Stimulated activated CD8-positive, alpha-beta memory T cell treated with anti-CD3 and anti-CD28 coated beads, Interleukin-7, amount 100 ng/mL, for 4 hours (primary cell): ENCODE measurements around the gene IFNAR2.
A peak's percentile ranks its signal among the peaks of the same experiment; 100 is the strongest.
"Not testable (repeated sequence)": the region's sequence is repeated elsewhere in the genome, so short reads cannot be mapped to it uniquely, and the experiment has no call there.

Source experiments
- DNase-seq, 2 donors: peaks; one replicate each; pipeline ENCODE4 v3.0.0-alpha.2; 2020; ENCODE audit warnings: low read depth in 2 of 2

IFNAR2 gene

GRCh38 chr21:33214056-33214455, 15.7 kb upstream of the IFNAR2 start:
- no peak for DNase-seq

DNA sequence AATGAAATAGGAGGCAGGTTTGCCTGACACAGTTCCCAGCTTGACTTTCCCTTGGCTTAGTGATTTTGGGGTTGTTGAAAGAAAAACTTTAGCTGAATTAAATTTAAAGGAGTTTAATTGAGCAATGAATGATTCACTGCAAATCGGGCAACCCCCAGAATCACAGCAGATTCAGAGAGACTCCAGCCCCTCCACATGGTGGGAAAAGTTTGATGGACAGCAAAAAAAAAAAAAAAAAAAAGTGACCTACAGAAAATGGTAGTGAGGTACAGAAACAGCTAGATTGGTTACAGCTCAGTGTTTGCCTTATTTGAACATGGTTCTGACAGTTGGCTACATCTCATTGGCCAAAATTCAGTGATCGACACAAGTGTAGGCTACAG, 12.6 kb upstream of the IFNAR2 start:
- no peak for DNase-seq

- DNase-seq, result no peak
Measured at GRCh38 chr21:33219300-33219699, 10.4 kb upstream of the IFNAR2 start.

DNA sequence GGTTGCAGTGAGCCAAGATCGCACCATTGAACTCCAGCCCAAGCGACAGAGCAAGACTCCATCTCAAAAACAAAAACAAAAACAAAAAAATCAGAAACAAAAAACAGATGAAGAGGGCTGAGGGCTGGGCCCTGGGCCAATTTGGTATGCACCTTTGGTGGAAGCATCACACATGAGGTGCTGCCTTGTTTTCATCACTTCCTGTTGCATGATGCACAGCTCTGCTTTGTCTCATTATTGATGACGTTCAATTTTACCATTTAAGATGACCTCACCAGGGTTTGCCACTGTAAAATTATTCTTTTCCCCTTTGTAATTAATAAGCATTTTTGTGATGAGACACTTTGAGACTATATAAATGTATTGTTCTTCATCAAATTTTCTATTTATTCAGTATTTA, 9.8 kb upstream of the IFNAR2 start:
- DNase-seq, result no peak

GRCh38 chr21:33225376-33225775, 4.4 kb upstream of the IFNAR2 start:
- not testable (repeated sequence) for DNase-seq

DNA sequence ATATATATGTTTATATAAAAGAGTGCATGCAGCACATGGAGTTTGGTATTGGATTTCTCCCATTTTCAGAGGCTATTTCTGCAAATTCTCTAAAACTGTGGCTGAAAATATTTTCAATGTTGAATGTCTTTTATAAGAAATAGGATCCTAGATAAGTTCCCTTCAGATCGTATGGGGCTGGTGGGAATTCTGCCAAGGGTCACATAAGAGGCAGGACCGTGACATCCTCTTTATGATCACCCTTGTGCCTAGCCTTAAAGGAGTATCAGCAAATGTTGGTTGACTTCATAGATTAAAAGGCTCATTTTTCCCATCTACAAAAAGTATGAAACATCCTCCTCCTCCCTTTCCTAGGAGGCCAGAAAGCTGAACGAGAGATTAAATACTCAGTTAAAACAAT, 1.3 kb upstream of the IFNAR2 start:
- no peak for DNase-seq

GRCh38 chr21:33229099-33229783, 497 bp upstream of the IFNAR2 start:
- no peak for DNase-seq

GRCh38 chr21:33230545-33231324, 997 bp downstream of the IFNAR2 start:
- DNase-seq, result peak in 1 of 2 donors; percentile 35

DNA sequence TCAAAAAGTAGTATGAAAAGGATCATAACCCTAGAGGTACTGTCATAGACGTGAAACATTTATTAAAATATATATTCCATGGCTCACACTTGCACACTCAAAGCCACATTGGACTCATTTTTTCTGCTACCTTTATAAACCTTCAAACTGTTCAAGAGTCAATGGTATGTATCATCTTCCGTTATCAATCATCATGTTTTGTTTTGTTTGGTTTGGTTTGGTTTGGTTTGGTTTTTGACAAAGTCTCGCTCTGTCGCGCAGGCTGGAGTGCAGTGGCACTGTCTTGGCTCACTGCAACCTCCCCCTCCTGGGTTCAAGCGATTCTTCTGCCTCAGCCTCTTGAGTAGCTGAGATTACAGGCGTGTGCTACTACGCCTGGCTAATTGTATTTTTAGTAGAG, 1.8 kb downstream of the IFNAR2 start:
- DNase-seq, result peak in 1 of 2 donors; percentile 30

DNA sequence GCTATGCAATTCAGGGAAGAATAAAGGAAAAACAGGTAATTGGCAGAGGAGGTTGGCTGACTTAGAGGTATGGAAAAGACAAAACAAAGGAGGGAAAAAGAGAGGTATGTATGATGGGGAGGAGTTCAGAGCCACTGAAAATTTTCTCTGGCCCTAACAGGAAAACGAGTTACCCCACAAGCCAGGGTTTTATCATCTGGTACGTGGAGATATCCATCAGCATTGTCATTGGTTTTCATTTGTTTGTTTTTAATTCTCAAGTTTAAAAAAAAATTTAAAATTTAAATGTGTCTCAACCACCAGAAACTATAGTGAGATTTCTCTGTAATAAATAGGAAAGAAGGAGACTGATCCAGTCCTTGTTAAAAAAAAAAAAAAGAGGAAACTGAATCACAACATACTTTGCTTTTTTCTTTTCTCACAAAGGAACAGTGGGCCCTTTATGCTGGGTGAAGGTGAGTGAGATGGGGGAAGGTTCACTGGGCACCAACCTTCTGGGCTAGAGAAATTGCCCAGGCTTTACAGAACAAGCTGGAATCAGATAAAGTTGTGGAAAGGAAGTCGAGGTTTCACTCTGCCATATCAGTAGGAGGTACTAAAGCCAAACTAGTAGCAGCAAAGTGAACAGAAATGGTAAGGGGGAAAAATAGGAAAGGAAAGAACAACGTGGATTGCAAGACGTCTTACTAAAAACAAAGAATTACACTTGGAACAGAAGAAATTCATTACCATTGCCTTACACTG, 2.7 kb downstream of the IFNAR2 start:
- DNase-seq, result no peak

DNA sequence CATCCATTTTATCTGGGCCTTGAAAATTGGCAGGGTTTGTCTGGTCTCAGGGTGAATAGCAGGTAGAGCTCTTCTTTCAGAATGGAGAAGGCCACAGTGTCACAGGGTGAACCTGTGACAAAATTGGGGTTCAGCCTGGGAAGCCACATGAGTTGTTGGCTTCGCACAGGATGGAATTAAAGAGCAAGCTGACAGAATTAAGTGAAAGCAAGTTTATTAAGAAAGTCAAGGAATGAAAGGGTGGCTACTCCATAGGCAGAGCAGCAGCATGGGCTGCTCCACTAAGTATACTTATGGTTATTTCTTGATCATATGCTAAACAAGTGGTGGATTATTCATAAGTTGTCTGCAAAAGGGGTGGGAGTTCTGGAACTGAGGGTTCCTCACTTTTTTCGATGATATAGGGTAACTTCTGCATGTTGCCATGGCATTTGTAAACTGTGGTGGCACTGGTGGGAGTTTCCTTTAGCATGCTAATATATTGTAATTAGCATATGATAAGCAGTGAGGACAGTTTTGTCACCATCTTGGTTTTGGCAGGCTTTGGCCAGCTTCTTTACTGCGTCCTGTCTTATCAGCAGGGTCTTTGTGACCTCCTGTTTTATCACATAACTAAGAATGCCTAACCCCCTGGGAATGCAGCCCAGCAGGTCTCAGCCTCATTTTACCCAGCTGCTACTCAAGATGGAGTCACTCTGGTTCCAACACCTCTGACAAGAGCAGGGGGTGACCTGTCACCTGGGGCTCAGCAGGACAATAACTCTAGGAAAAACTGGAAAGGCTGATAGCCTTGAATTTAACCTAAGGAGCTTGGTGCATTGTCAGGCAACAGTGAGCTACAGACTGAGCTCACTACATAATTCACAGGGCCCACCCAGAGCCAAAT, 5.1 kb downstream of the IFNAR2 start:
- no peak for DNase-seq

DNA sequence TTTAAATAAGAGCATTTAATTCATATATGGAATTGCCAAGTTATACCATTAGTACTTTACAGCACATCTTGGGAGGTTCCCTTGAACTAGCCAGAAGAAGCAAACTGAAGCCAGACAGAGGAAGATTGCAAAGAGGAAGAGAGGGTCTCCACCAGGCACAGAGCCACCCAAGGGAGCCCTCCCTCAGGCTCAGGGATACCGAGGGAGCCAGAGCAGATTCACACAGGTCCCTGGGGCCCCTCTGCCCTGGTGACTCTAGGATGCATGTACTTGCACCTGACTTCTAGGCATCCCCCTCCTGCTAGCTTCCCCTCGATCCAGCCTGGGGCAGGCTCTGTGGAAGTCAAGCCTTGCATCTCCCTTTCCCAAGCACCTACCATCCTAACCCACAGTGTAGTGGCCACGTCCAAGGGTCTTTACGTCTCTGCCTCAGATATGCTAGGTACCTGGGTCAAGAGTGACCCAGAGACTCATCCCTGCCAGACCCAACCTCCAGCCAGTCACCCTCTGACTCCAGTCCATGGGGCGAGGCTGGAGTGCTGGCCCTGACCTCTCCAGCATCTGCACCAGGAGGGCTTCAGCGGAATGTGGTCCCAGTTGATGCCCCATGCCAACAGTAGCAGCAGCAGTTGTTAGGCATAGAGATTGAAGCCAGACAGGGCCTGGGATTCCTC, 6.4 kb downstream of the IFNAR2 start:
- DNase-seq, result no peak

DNA sequence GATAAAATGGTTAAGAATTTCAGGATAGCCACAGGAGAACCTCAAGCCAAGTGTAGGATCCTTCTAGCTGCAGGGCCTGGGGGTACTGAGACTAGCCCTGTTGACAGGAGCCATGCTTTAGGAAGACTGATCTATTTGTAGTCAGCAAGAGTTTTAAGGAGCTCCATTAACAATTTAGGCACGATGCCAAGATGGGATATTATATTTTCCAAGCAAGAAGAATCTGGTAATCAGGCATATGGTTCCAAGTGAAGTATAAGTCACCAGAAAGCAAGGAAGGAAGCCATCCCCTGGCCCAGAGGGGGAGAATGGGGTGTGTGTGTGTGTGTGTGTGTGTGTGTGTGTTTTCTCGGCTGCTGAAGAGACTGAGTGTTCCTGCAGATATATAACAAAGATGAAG, 7.0 kb downstream of the IFNAR2 start:
- no peak for DNase-seq

GRCh38 chr21:33237486-33237885, 7.7 kb downstream of the IFNAR2 start:
- DNase-seq, result no peak

GRCh38 chr21:33238146-33238545, 8.4 kb downstream of the IFNAR2 start:
- no peak for DNase-seq

DNA sequence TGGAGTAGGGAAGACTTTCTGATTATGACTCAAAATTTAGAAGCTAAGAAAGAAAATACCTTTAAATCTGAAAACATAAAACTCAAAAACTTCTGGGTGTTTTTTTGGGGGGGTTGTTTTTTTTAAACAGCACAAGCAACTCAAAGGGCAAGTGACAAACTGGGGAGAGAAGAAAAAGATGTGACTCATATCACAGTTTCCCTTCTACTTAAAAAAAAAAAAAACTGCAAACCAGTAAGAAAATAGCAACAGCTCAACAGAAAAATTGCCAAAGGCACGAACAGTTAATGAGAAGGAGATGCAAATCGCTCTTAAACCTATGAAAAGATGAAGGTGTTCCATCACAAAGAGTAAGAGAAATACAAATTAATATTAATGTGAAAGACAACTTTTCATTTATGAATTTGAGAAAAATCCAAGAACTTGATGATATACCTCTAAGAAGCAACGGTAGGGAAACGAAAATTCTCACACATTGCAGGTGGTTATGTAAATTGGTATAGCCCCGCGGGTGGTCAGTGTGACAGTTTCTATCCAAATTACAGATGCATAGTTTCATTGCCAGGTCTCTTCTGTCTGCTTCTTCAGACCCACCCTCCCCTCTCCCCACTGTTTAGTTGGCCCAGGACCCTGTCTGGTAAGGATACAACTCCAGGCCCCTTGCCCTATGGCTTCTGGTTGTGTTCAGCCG, 9.0 kb downstream of the IFNAR2 start:
- DNase-seq, result no peak

DNA sequence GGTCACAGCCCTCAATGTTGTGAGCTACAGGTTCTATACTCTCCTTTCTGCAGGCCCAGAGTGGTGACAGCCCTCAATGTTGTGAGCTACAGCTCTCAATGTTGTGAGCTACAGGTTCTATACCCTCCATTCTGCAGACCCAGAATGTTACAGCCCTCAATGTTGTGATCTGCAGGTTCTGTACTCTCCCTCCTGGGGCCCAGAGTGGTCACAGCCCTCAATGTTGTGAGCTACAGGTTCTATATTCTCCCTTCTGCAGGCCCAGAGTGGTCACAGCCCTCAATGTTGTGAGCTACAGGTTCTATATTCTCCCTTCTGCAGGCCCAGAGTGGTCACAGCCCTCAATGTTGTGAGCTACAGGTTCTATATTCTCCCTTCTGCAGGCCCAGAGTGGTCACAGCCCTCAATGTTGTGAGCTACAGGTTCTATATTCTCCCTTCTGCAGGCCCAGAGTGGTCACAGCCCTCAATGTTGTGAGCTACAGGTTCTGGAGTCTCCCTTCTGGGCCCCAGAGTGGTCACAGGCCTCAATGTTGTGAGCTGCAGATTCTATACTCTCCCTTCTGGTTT, 9.9 kb downstream of the IFNAR2 start:
- not testable (repeated sequence) for DNase-seq

DNA sequence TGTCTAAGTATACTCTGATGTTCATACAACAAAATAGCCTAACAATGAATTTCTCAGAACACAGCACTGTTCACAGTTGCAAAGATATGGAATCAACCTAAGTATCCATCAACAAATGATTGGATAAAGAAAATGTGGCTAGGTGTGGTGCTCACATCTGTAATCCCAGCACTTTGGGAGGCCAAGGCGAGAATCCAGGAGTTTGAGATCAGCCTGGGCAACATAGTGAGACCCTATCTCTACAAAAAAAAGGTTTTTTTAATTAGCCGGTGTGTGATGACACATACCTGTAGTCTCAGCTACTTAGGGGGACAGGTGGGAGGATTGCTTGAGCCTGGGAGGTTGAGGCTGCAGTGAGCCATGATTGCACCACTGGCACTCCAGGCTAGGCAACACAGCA, 10.7 kb downstream of the IFNAR2 start:
- DNase-seq, result no peak

GRCh38 chr21:33241846-33242245, 12.1 kb downstream of the IFNAR2 start:
- DNase-seq, result no peak

- DNase-seq, result not testable (repeated sequence)
Measured at GRCh38 chr21:33242846-33243245, 13.1 kb downstream of the IFNAR2 start.
